Type B pancreatic cell (in vitro differentiated cells): Measurements from ENCODE around the gene TBCEL. TPM values are rescaled to one million over a fixed set of nuclear protein-coding genes. Genes with fewer than 3 reads are reported as not detected.
"Not testable (repeated sequence)": the region's sequence is repeated elsewhere in the genome, so short reads cannot be mapped to it uniquely, and the experiment has no call there.

Source experiments
- DNase-seq: peaks from one replicate; pipeline ENCODE4 v3.0.0; 2021; ENCODE audit warnings: mixed read lengths; ENCODE audit not compliant: unreplicated experiment; ENCODE audit errors: extremely low spot score
- H3K27ac Mint-ChIP-seq: 2 replicates; pipeline ENCODE4 v1.8.0; 2021; ENCODE audit warnings: mild to moderate bottlenecking, mixed read lengths
- H3K27me3 Mint-ChIP-seq: 2 replicates; pipeline ENCODE4 v1.8.0; 2021; ENCODE audit warnings: mixed read lengths
- H3K36me3 Mint-ChIP-seq: 2 replicates; pipeline ENCODE4 v1.8.0; 2021; ENCODE audit warnings: mixed read lengths
- H3K4me1 Mint-ChIP-seq: one replicate; pipeline ENCODE4 v1.8.0; 2021; ENCODE audit warnings: mixed read lengths; ENCODE audit not compliant: unreplicated experiment
- H3K4me3 Mint-ChIP-seq: 2 replicates; pipeline ENCODE4 v1.8.0; 2021; ENCODE audit warnings: mild to moderate bottlenecking, mixed read lengths
- H3K9me3 Mint-ChIP-seq: 2 replicates; pipeline ENCODE4 v1.8.0; 2021; ENCODE audit warnings: mixed read lengths
- total RNA-seq: library from RNA; stranded (reverse); gene quantifications from 2 replicates; pipeline ENCODE4 v1.2.1, GENCODE V29; 2021; ENCODE audit warnings: low replicate concordance
- TF ChIP-seq, protein P1 (sequence below): fragments of 200-600 bp; sonication (generic); conservative IDR thresholded peaks from 2 replicates; pipeline ENCODE4 v1.5.0; 2021; ENCODE audit warnings: antibody characterized with exemption, mild to moderate bottlenecking

Gene TBCEL
- total RNA-seq, 1 donor from 2014 or later = 40.5 TPM

DNA sequence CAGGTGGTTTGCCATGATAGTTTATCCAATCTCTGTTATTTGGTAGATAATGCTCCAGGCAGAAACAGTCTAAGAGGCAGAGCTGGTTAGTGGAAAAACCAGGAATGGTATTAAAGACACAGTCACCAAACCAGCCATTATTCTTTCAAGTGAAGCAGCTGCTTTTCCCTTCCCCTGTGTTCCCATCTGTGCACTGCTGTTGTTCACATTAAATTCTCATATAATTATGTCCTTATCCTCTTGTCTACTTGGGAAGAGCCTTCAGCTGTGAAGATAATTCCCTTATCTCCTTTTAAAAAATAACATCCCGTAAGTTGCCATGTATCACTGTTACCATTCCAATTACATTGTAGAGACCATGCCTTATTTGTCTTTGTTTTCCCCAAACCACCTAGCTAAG is 5.2 kb upstream of the TBCEL start:
- Mint-ChIP-seq H3K9me3 (no peaks in the 10 kb centered on the region), H3K4me3 (no peak overlapping the region), H3K36me3 (no peaks in the 10 kb centered on the region), H3K27me3 (peaks cover 8% of the 10 kb centered on the region), H3K27ac (no peak overlapping the region), H3K4me1 (no peaks in the 10 kb centered on the region)
- TF ChIP-seq, protein P1, sequence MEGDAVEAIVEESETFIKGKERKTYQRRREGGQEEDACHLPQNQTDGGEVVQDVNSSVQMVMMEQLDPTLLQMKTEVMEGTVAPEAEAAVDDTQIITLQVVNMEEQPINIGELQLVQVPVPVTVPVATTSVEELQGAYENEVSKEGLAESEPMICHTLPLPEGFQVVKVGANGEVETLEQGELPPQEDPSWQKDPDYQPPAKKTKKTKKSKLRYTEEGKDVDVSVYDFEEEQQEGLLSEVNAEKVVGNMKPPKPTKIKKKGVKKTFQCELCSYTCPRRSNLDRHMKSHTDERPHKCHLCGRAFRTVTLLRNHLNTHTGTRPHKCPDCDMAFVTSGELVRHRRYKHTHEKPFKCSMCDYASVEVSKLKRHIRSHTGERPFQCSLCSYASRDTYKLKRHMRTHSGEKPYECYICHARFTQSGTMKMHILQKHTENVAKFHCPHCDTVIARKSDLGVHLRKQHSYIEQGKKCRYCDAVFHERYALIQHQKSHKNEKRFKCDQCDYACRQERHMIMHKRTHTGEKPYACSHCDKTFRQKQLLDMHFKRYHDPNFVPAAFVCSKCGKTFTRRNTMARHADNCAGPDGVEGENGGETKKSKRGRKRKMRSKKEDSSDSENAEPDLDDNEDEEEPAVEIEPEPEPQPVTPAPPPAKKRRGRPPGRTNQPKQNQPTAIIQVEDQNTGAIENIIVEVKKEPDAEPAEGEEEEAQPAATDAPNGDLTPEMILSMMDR = no peak
- DNase-seq = no peak

DNA sequence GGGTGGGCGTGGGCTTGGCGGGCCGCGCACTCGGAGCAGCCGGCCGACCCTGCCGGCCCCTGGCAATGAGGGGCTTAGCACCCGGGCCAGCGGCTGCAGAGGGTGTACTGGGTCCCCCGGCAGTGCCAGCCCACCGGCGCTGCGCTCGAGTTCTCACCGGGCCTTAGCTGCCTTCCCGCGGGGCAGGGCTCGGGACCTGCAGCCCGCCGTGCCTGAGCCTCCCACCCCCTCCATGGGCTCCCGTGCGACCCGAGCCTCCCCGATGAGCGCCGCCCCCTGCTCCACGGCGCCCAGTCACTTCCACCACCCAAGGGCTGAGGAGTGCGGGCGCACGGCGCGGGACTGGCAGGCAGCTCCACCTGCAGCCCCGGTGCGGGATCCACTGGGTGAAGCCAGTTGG is 2.2 kb upstream of the TBCEL start:
- not testable (repeated sequence) for H3K27ac Mint-ChIP-seq, H3K27me3 Mint-ChIP-seq, H3K36me3 Mint-ChIP-seq, H3K4me3 Mint-ChIP-seq, DNase-seq, H3K9me3 Mint-ChIP-seq
- H3K4me1 Mint-ChIP-seq = peaks cover 14% of the 10 kb centered on the region

DNA sequence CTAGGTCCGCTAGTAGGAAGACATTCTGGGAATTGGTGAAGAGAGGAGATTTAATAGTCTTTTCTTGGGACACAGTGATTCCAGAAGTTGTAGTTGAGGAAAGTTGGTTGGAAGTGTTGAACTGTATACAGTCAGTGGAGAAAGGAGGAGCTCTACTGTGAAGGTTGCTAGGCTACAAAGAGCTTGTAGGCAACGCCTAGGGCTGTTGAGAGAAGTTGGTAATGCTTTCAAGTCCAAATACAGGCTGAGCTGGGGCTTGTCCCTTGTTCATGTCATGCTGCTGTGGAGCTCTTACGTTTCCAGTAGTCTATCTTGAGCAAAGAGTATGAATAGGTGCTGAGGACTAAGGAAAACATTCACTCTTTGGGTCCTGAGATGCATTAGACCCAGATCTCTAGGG is 1.1 kb downstream of the TBCEL start:
- H3K4me3 Mint-ChIP-seq = peak overlapping the region; percentile 85
- peak overlapping the region; percentile 75 for H3K27ac Mint-ChIP-seq
- no peaks in the 10 kb centered on the region for H3K27me3 Mint-ChIP-seq
- H3K9me3 Mint-ChIP-seq = no peaks in the 10 kb centered on the region
- TF ChIP-seq, protein P1 = no peak
- no peak for DNase-seq
- peaks cover 1% of the 10 kb centered on the region for H3K36me3 Mint-ChIP-seq
- H3K4me1 Mint-ChIP-seq = peaks cover 18% of the 10 kb centered on the region

DNA sequence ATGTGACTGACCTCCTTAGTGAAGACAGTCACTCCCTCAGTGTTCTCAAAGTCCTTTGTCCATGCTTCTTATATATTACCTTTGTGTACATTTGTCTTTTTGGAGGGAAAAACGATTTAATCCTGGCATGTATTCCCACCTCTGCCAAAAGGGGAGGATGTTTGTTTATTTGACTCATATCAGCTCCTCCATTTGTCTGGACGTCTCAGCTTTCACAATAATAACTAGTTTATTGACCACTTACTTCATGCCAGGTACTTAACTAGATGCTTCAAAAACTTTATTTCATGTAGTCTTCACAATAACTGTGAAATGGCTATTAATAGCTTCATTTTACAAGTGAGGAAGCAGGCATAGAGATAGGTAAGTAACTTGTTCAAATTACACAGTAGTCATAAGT is 5.3 kb downstream of the TBCEL start:
- no peak overlapping the region for H3K4me3 Mint-ChIP-seq
- no peaks in the 10 kb centered on the region for H3K9me3 Mint-ChIP-seq
- DNase-seq = no peak
- TF ChIP-seq, protein P1 = no peak
- H3K27ac Mint-ChIP-seq = no peak overlapping the region
- peaks cover 6% of the 10 kb centered on the region for H3K36me3 Mint-ChIP-seq
- H3K27me3 Mint-ChIP-seq = no peaks in the 10 kb centered on the region
- peaks cover 27% of the 10 kb centered on the region for H3K4me1 Mint-ChIP-seq

DNA sequence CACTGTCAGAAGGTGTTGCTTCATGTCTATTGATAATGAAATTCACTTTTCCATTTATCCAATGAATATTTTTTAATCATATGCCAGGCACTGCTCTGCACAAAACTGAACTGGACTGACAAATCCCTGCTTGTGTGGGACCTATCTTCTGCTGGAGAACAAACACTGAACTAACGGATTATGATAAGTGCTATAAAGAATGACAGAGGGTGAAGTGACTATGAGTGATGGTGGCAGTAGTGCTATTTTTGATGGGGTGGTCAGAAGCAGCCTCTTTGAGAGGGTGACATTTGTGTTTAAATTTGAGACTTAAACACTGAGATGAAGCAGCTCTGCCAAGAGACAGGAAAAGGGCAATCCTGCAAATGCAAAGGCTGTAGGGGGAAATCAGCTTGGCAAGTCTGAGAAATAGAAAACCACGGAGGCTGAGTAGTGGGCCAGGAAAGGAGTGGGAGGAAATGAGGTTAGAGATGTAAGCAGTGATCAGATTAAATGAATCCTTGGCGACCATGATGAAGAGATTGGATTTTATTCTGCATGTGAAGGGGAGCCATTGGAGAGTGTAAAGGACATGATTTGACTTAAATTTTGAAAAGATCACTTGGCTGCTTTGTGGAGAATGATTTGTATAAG is 6.0 kb downstream of the TBCEL start:
- TF ChIP-seq, protein P1 = no peak
- Mint-ChIP-seq H3K4me3 (no peak overlapping the region), H3K36me3 (peaks cover 6% of the 10 kb centered on the region), H3K27me3 (no peaks in the 10 kb centered on the region), H3K4me1 (peaks cover 23% of the 10 kb centered on the region), H3K27ac (no peak overlapping the region), H3K9me3 (no peaks in the 10 kb centered on the region)
- no peak for DNase-seq

DNA sequence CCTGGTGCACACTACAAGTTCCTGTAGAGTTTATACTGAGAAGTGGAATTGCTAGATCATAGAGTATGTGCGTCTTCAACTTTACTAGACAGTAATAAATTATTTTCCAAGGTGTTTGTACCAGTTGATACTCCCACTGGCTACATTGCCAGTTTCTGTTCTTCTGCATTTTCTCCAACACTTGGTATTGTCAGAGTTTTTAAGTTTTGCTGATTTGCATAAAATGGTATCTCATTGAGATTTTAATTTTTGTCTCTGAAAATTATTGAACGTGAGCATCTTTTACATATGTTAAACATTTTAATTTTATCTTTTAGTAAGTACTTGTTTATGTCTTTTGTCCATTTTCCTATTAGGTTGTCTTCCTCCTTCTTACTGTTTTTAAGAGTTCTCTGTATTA is 7.3 kb downstream of the TBCEL start:
- no peak overlapping the region for H3K27ac Mint-ChIP-seq
- peaks cover 6% of the 10 kb centered on the region for H3K36me3 Mint-ChIP-seq
- no peaks in the 10 kb centered on the region for H3K9me3 Mint-ChIP-seq
- no peaks in the 10 kb centered on the region for H3K27me3 Mint-ChIP-seq
- TF ChIP-seq, protein P1 = no peak
- DNase-seq = no peak
- peaks cover 25% of the 10 kb centered on the region for H3K4me1 Mint-ChIP-seq
- H3K4me3 Mint-ChIP-seq = no peak overlapping the region

DNA sequence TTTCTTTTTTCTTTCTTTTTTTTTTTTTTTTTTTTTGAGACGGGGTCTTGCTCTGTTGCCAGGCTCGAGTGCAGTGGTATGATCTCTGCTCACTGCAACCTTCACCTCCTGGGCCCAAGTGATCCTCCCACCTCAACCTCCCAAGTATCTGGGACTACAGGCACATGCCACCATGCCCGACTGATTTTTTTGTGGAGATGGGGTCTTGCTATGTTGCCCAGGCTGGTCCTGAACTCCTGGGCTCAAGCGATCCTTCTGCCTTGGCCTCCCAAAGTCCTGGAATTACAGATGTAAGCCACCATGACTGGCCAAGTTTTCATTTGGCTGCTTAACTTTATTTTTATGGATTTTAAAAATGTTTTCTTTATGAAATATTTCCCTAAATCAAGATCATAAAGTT is 7.7 kb downstream of the TBCEL start:
- not testable (repeated sequence) for H3K27ac Mint-ChIP-seq, H3K27me3 Mint-ChIP-seq, H3K9me3 Mint-ChIP-seq, H3K36me3 Mint-ChIP-seq, H3K4me3 Mint-ChIP-seq, DNase-seq
- peaks cover 26% of the 10 kb centered on the region for H3K4me1 Mint-ChIP-seq
